OCI-LY3 (cell line): Measurements from ENCODE around the gene GRM3.

Experiments used
- H2AFZ ChIP-seq: fragments of 200-600, 300-600 bp; shearing (Covaris generic); 2 replicates; pipeline ENCODE4 v1.6.0; 2014; ENCODE audit warnings: antibody characterized with exemption, low read depth, low read length
- H3K27ac ChIP-seq: fragments of 200-600, 300-600 bp; sonication (generic); 2 replicates; pipeline ENCODE4 v1.5.1; 2014; ENCODE audit warnings: mild to moderate bottlenecking, low read length, moderate library complexity, mixed read lengths
- H3K27me3 ChIP-seq: fragments of 200-600, 300-600 bp; sonication (generic); 2 replicates; pipeline ENCODE4 v1.6.1; 2014; ENCODE audit warnings: low read depth, low read length, mixed read lengths
- H3K36me3 ChIP-seq: fragments of 200-600, 300-600 bp; sonication (generic); replicated peaks from 2 replicates; pipeline ENCODE3; 2014; ENCODE audit warnings: low read depth, low read length, mixed read lengths
- H3K4me1 ChIP-seq: fragments of 300-600, 200-600 bp; sonication (generic); 2 replicates; pipeline ENCODE4 v1.6.1; 2014; ENCODE audit warnings: low read length, mixed read lengths
- H3K4me2 ChIP-seq: fragments of 200-600, 300-600 bp; sonication (generic); 2 replicates; pipeline ENCODE4 v1.6.1; 2014; ENCODE audit warnings: low read length, mixed read lengths
- H3K4me3 ChIP-seq: fragments of 300-600, 200-600 bp; sonication (generic); 2 replicates; pipeline ENCODE4 v1.5.1; 2014; ENCODE audit warnings: antibody characterized with exemption, mild to moderate bottlenecking, low read length, moderate library complexity
- H3K79me2 ChIP-seq: fragments of 300-600, 200-600 bp; shearing (Covaris generic); 2 replicates; pipeline ENCODE4 v1.6.1; 2014; ENCODE audit warnings: mild to moderate bottlenecking, low read length, mixed read lengths
- H3K9ac ChIP-seq: fragments of 300-600, 200-600 bp; shearing (Covaris generic); 2 replicates; pipeline ENCODE4 v1.6.0; 2014; ENCODE audit warnings: mild to moderate bottlenecking, low read length, moderate library complexity
- H3K9me3 ChIP-seq: fragments of 200-600, 300-600 bp; shearing (Covaris generic); 2 replicates; pipeline ENCODE4 v1.6.1; 2014; ENCODE audit warnings: low read length, mixed read lengths; ENCODE audit not compliant: insufficient read depth
- H4K20me1 ChIP-seq: fragments of 200-600, 300-600 bp; sonication (generic); 2 replicates; pipeline ENCODE4 v1.6.1; 2016; ENCODE audit warnings: low read length, mixed read lengths; ENCODE audit not compliant: insufficient read depth
- EZH2phosphoT487 ChIP-seq: fragments of 200-600 bp; shearing (Covaris generic); IDR thresholded peaks from 2 replicates; pipeline ENCODE4 v1.6.1; 2018; ENCODE audit warnings: antibody characterized with exemption, mixed run types, low read depth
- TF ChIP-seq, protein P1 (sequence below): fragments of 200-600, 300-600 bp; sonication (generic); IDR thresholded peaks from 2 replicates; pipeline ENCODE4 v1.5.1; 2014; ENCODE audit warnings: antibody characterized with exemption, low read length, low read depth

Gene GRM3

DNA sequence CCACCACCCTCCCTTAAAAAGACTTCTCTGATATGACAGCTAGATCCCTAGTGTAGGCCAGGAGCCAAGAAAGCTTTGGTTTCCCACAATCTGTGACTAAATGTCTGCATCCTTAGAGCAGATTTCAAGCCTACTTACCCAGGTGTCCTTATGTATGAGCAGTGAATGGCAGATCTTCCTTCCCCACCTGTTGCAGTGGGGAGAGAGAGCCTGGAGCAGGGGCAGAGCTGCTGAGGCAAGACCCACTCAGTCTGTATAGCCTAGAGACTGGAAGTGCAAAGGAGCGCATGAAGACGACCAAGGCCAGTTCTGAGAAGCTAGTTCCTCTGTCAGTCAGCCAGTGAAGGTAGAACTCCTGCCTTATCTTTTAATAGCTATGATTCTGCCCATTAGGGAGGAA lies 180.1 kb downstream of the GRM3 start:
- Histone ChIP-seq H3K9me3 (no peaks in the 10 kb centered on the region), H3K4me3 (no peak overlapping the region), H3K4me2 (no peak overlapping the region), H3K9ac (no peak overlapping the region), H2AFZ (no peak overlapping the region), H3K4me1 (no peaks in the 10 kb centered on the region), H3K79me2 (no peaks in the 10 kb centered on the region), H4K20me1 (no peaks in the 10 kb centered on the region), H3K27ac (no peak overlapping the region), H3K27me3 (peaks cover 10% of the 10 kb centered on the region; the same call in 1 of the 2 replicates), H3K36me3 (no peaks in the 10 kb centered on the region)
- TF ChIP-seq, protein P1, sequence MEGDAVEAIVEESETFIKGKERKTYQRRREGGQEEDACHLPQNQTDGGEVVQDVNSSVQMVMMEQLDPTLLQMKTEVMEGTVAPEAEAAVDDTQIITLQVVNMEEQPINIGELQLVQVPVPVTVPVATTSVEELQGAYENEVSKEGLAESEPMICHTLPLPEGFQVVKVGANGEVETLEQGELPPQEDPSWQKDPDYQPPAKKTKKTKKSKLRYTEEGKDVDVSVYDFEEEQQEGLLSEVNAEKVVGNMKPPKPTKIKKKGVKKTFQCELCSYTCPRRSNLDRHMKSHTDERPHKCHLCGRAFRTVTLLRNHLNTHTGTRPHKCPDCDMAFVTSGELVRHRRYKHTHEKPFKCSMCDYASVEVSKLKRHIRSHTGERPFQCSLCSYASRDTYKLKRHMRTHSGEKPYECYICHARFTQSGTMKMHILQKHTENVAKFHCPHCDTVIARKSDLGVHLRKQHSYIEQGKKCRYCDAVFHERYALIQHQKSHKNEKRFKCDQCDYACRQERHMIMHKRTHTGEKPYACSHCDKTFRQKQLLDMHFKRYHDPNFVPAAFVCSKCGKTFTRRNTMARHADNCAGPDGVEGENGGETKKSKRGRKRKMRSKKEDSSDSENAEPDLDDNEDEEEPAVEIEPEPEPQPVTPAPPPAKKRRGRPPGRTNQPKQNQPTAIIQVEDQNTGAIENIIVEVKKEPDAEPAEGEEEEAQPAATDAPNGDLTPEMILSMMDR = no peak
- no peak for TF ChIP-seq EZH2phosphoT487

DNA sequence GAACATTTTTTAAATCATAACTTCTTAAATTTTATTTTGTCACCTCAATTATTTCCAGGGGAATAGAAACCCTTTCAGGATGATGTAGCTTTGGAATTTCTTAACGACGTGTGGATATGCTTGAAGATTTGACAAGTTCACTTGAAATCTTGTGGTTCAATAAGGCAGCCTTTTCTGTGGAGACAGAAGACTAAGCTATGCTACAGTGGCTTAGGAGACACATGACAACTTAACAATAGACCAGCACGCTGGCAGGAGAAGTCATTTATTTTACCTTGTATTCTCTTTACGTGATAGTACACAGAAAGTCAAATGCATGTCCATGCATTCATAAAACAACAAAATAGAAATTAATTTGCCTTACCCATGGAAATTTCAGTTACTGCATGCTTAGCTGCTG lies 181.6 kb downstream of the GRM3 start:
- no peaks in the 10 kb centered on the region for H3K9me3 ChIP-seq
- H3K79me2 ChIP-seq = no peaks in the 10 kb centered on the region
- no peaks in the 10 kb centered on the region for H4K20me1 ChIP-seq
- peaks cover 10% of the 10 kb centered on the region; the same call in 1 of the 2 replicates for H3K27me3 ChIP-seq
- H3K27ac ChIP-seq = no peak overlapping the region
- no peak overlapping the region for H3K4me3 ChIP-seq
- H3K36me3 ChIP-seq = no peaks in the 10 kb centered on the region
- no peak overlapping the region for H3K4me2 ChIP-seq
- no peak overlapping the region for H2AFZ ChIP-seq
- TF ChIP-seq, protein P1 = no peak
- no peak for TF ChIP-seq EZH2phosphoT487
- H3K9ac ChIP-seq = no peak overlapping the region
- no peaks in the 10 kb centered on the region for H3K4me1 ChIP-seq

DNA sequence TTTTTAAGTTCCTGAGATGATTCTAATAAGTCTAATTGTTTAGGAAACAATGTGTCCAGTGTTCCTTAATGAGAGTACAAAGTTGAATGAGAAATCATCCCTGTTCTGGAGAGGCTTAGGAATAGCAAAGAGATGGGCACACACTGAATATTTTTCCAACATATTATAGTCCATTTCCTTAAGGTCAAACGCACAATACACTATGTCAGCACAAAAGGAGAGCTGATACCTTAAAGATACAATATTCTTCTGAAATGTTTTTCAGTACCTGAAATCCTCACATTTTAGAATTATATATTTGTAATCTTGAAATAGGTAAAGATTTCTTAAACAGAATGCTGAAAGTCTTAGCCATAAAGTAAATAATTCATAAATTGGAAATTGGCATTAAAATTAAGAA lies 183.2 kb downstream of the GRM3 start:
- H3K27ac ChIP-seq = no peak overlapping the region
- H3K4me2 ChIP-seq = no peak overlapping the region
- H3K36me3 ChIP-seq = no peaks in the 10 kb centered on the region
- TF ChIP-seq, protein P1 = no peak
- TF ChIP-seq EZH2phosphoT487 = no peak
- H3K4me3 ChIP-seq = no peak overlapping the region
- no peaks in the 10 kb centered on the region for H3K9me3 ChIP-seq
- H3K9ac ChIP-seq = no peak overlapping the region
- no peak overlapping the region for H2AFZ ChIP-seq
- H3K27me3 ChIP-seq = peaks cover 10% of the 10 kb centered on the region; the same call in 1 of the 2 replicates
- H3K79me2 ChIP-seq = no peaks in the 10 kb centered on the region
- H4K20me1 ChIP-seq = no peaks in the 10 kb centered on the region
- no peaks in the 10 kb centered on the region for H3K4me1 ChIP-seq

DNA sequence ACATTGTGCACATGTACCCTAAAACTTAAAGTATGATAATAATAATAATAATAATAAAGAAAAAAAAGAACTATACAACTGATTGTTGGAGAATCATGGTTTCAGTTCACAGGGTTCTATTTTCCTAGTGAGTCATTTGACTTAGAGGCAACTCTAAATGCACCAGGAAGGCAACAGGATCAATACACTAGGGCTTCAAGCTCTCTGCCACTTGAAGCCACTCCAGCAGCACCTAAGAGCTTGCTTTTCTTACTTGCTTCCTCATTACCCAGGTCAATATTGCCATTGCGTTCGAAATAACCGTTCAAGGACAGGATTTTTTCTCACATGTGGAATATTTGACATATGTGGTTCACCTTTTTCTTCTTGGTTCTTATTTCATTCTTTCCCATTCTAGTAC lies 189.7 kb downstream of the GRM3 start:
- Histone ChIP-seq H3K27me3 (no peaks in the 10 kb centered on the region), H4K20me1 (no peaks in the 10 kb centered on the region), H3K36me3 (no peaks in the 10 kb centered on the region), H3K4me1 (no peaks in the 10 kb centered on the region), H3K9me3 (no peaks in the 10 kb centered on the region), H3K4me3 (no peak overlapping the region), H3K27ac (no peak overlapping the region), H2AFZ (no peak overlapping the region), H3K4me2 (no peak overlapping the region), H3K79me2 (no peaks in the 10 kb centered on the region), H3K9ac (no peak overlapping the region)
- TF ChIP-seq EZH2phosphoT487 = no peak
- TF ChIP-seq, protein P1 = no peak
